ENCODE results near the gene SLC35F5.

- TF ChIP-seq, protein P1, sequence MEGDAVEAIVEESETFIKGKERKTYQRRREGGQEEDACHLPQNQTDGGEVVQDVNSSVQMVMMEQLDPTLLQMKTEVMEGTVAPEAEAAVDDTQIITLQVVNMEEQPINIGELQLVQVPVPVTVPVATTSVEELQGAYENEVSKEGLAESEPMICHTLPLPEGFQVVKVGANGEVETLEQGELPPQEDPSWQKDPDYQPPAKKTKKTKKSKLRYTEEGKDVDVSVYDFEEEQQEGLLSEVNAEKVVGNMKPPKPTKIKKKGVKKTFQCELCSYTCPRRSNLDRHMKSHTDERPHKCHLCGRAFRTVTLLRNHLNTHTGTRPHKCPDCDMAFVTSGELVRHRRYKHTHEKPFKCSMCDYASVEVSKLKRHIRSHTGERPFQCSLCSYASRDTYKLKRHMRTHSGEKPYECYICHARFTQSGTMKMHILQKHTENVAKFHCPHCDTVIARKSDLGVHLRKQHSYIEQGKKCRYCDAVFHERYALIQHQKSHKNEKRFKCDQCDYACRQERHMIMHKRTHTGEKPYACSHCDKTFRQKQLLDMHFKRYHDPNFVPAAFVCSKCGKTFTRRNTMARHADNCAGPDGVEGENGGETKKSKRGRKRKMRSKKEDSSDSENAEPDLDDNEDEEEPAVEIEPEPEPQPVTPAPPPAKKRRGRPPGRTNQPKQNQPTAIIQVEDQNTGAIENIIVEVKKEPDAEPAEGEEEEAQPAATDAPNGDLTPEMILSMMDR (IDR thresholded peaks at IDR 0.05; ENCODE audit: poor library complexity, severe bottlenecking) = no peak
- TF ChIP-seq, protein P2, sequence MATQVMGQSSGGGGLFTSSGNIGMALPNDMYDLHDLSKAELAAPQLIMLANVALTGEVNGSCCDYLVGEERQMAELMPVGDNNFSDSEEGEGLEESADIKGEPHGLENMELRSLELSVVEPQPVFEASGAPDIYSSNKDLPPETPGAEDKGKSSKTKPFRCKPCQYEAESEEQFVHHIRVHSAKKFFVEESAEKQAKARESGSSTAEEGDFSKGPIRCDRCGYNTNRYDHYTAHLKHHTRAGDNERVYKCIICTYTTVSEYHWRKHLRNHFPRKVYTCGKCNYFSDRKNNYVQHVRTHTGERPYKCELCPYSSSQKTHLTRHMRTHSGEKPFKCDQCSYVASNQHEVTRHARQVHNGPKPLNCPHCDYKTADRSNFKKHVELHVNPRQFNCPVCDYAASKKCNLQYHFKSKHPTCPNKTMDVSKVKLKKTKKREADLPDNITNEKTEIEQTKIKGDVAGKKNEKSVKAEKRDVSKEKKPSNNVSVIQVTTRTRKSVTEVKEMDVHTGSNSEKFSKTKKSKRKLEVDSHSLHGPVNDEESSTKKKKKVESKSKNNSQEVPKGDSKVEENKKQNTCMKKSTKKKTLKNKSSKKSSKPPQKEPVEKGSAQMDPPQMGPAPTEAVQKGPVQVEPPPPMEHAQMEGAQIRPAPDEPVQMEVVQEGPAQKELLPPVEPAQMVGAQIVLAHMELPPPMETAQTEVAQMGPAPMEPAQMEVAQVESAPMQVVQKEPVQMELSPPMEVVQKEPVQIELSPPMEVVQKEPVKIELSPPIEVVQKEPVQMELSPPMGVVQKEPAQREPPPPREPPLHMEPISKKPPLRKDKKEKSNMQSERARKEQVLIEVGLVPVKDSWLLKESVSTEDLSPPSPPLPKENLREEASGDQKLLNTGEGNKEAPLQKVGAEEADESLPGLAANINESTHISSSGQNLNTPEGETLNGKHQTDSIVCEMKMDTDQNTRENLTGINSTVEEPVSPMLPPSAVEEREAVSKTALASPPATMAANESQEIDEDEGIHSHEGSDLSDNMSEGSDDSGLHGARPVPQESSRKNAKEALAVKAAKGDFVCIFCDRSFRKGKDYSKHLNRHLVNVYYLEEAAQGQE (IDR thresholded peaks at IDR 0.05; ENCODE audit: borderline replicate concordance) = no peak
- TF ChIP-seq POLR2AphosphoS5 (IDR thresholded peaks at IDR 0.05) = no peak
These were observed 40.2 kb downstream of the SLC35F5 start for GRCh38 chr2:113716291-113716690.

All from neural cell (in vitro differentiated cells).